GM23248 (cell line): ENCODE results near the gene CACHD1. TPM values are rescaled to one million over a fixed set of nuclear protein-coding genes. Genes with fewer than 3 reads are reported as not detected.

ENCODE experiments used
- DNase-seq: peaks from one replicate; pipeline ENCODE4 v3.0.0-alpha.2; 2015
- H2AFZ ChIP-seq: fragments of 200-600 bp; sonication (generic); 2 replicates; pipeline ENCODE4 v1.6.1; 2016; ENCODE audit warnings: antibody characterized with exemption
- H3F3A ChIP-seq: fragments of 200-600 bp; sonication (generic); 2 replicates; pipeline ENCODE4 v1.6.1; 2016; ENCODE audit warnings: mild to moderate bottlenecking, antibody characterized with exemption, mixed run types; ENCODE audit not compliant: insufficient read depth
- H3K27ac ChIP-seq: fragments of 200-600 bp; sonication (generic); 2 replicates; pipeline ENCODE4 v1.5.1; 2016; ENCODE audit warnings: mild to moderate bottlenecking
- H3K27me3 ChIP-seq: fragments of 200-600 bp; sonication (generic); replicated peaks from 2 replicates; pipeline ENCODE4 v1.6.1; 2016; ENCODE audit warnings: mild to moderate bottlenecking; ENCODE audit not compliant: insufficient read depth
- H3K36me3 ChIP-seq: fragments of 200-600 bp; sonication (generic); 2 replicates; pipeline ENCODE4 v1.6.1; 2016; ENCODE audit warnings: low read depth, mild to moderate bottlenecking
- H3K4me1 ChIP-seq: fragments of 200-600 bp; sonication (generic); 2 replicates; pipeline ENCODE4 v1.6.1; 2016; ENCODE audit warnings: mild to moderate bottlenecking; ENCODE audit not compliant: insufficient read depth
- H3K4me2 ChIP-seq: fragments of 200-600 bp; sonication (generic); one replicate; pipeline ENCODE4 v1.6.1; 2016; ENCODE audit warnings: mild to moderate bottlenecking; ENCODE audit not compliant: unreplicated experiment
- H3K4me3 ChIP-seq: fragments of 200-600 bp; sonication (generic); 2 replicates; pipeline ENCODE4 v1.5.1; 2016; ENCODE audit warnings: mild to moderate bottlenecking
- H3K79me2 ChIP-seq: fragments of 200-600 bp; sonication (generic); 2 replicates; pipeline ENCODE4 v1.6.1; 2016; ENCODE audit warnings: mild to moderate bottlenecking; ENCODE audit not compliant: insufficient read depth
- H3K9ac ChIP-seq: fragments of 200-600 bp; sonication (generic); 2 replicates; pipeline ENCODE4 v1.6.1; 2016; ENCODE audit warnings: mild to moderate bottlenecking
- H3K9me2 ChIP-seq: fragments of 200-600 bp; sonication (generic); 2 replicates; pipeline ENCODE4 v1.6.1; 2016; ENCODE audit warnings: mixed run types, mild to moderate bottlenecking, moderate library complexity; ENCODE audit not compliant: insufficient read depth
- H3K9me3 ChIP-seq: fragments of 200-600 bp; sonication (generic); one replicate; pipeline ENCODE4 v1.6.1; 2017; ENCODE audit warnings: low read depth
- H4K20me1 ChIP-seq: fragments of 200-600 bp; sonication (generic); 2 replicates; pipeline ENCODE4 v1.6.0; 2016; ENCODE audit not compliant: insufficient read depth
- EZH2 ChIP-seq: fragments of 200-600 bp; sonication (generic); IDR thresholded peaks from 2 replicates; pipeline ENCODE4 v1.6.1; 2018; ENCODE audit warnings: antibody characterized with exemption, mild to moderate bottlenecking; ENCODE audit not compliant: insufficient read depth, poor library complexity, severe bottlenecking
- EZH2phosphoT487 ChIP-seq: fragments of 200-600 bp; sonication (generic); IDR thresholded peaks from 2 replicates; pipeline ENCODE4 v1.6.1; 2018; ENCODE audit warnings: antibody characterized with exemption, moderate library complexity, mild to moderate bottlenecking, low read depth; ENCODE audit not compliant: insufficient read depth
- WGBS, 2 experiments: methylation state at CpG; one replicate each; pipeline ENCODE4 v1.1.6; 2015 to 2017; ENCODE audit warnings: low lambda C conversion rate in 2 of 2, low coverage in 1 of 2; ENCODE audit errors: missing lambda C conversion rate in 2 of 2; 5-methylcytosine and 5-hydroxymethylcytosine counted together
- in situ Hi-C: fragments of 300-500 bp; cut with MboI; formaldehyde crosslinking; loops from 2 replicates; pipeline ENCODE4 v1.15.0; 2020
- polyA plus RNA-seq: library from polyadenylated mRNA; unstranded; fragments of >200 nt; fragmentation: Nextera tagmentation; extraction: Ambion mirVana; gene quantifications from 2 replicates; pipeline ENCODE4 v1.2.1, GENCODE V29; 2016
- total RNA-seq: library from RNA; depleted of rRNA; stranded (reverse); fragments of >200 nt; shearing (Covaris generic); gene quantifications from 2 replicates; pipeline ENCODE4 v1.2.3, GENCODE V29; 2014

Gene CACHD1
- total and polyA plus RNA-seq, 2 experiments from 2014 or later, result 1.9 to 9.3 TPM

DNA sequence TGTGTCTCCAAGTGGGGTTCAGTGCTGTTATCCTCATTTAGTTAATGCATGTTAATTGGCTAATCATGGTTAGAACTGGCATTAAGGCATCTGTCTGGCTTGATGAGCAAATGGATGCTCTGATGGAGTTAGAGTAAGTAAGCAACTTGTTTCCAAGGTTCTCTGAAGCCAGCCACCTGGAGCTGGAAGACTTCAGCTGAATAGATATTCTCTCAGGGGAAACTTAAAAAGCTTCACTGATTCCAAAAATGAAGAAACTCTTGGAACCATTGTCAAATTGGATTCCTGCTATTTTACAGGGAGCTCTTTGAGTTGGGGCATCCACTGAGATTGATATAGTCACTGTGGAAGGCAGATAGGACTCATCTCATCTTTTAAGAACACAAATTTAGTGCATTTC is 118.9 kb downstream of the CACHD1 start:
- in situ Hi-C loops, result no loop called here
- no peaks in the 10 kb centered on the region for H3K9me3 ChIP-seq
- no peak overlapping the region for H3K4me3 ChIP-seq
- H4K20me1 ChIP-seq, result no peaks in the 10 kb centered on the region; the same call in 1 of the 2 replicates
- no peak overlapping the region for H3K4me2 ChIP-seq
- no peaks in the 10 kb centered on the region for H3K9me2 ChIP-seq
- no peaks in the 10 kb centered on the region for H3K4me1 ChIP-seq
- H2AFZ ChIP-seq, result no peak overlapping the region
- no peak overlapping the region for H3K9ac ChIP-seq
- no peak overlapping the region for H3K27ac ChIP-seq
- no peak for TF ChIP-seq EZH2phosphoT487
- no peak for TF ChIP-seq EZH2
- H3K36me3 ChIP-seq, result no peaks in the 10 kb centered on the region
- no peaks in the 10 kb centered on the region for H3K27me3 ChIP-seq
- H3K79me2 ChIP-seq, result no peaks in the 10 kb centered on the region
- no peak for DNase-seq
- no peaks in the 10 kb centered on the region for H3F3A ChIP-seq

DNA sequence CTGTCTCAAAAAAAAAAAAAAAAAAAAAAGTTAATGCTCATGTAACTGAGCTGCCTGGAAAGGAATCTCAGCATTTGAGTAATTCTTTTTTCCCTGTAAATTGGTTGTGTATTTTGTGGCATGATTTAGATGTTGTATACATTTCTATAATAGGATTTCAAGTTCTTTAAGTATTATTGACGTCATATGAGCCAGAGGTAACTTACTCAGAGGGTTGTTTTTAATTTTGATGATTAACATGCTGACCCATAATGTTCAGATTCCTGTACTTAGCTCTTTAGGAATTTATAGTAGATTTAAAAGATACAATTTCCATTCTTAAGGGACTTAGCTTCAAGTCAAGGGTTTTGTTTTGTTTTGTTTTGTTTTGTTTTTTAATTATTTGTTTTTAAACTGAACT is 120.4 kb downstream of the CACHD1 start:
- Histone ChIP-seq H3K27me3 (no peaks in the 10 kb centered on the region), H4K20me1 (no peaks in the 10 kb centered on the region; the same call in 1 of the 2 replicates), H3K4me2 (no peak overlapping the region), H3K9me2 (no peaks in the 10 kb centered on the region), H3F3A (no peaks in the 10 kb centered on the region), H3K27ac (no peak overlapping the region), H3K4me3 (no peak overlapping the region), H3K9me3 (no peaks in the 10 kb centered on the region), H3K79me2 (no peaks in the 10 kb centered on the region), H3K4me1 (no peaks in the 10 kb centered on the region), H2AFZ (no peak overlapping the region), H3K9ac (no peak overlapping the region), H3K36me3 (no peaks in the 10 kb centered on the region)
- TF ChIP-seq EZH2phosphoT487 (no peak), EZH2 (no peak)
- WGBS, 2 experiments, result 41 to 54% methylated on average over 1 of the region's 1 CpG
- peak; percentile 23 for DNase-seq
- in situ Hi-C loops, result no loop called here

DNA sequence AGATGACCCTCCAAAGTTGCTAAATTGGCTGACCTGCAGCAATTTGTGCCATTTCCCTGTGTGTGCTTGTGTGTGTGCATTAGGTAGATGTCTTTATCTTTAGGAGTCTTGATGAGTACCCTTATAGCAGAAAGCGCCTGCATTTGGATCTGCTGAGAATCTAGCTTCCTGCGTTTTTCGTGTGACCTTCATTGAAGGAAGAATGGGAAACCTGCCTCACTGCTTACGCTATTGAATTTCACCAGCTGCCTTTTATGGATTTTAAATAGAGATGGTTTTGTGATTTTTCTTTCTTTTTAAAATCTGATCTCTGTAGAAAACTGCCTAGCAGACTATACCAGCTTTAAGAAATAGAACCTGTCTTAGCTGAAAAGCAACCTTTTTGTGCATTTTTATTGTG is 124.5 kb downstream of the CACHD1 start:
- H3K9ac ChIP-seq, result no peak overlapping the region
- TF ChIP-seq EZH2, result no peak
- no peak for TF ChIP-seq EZH2phosphoT487
- no peak overlapping the region for H3K4me2 ChIP-seq
- no peaks in the 10 kb centered on the region; the same call in 1 of the 2 replicates for H4K20me1 ChIP-seq
- WGBS, 2 experiments, result 98% methylated on average over 4 of the region's 4 CpGs
- in situ Hi-C loops, result no loop called here
- H3K27me3 ChIP-seq, result no peaks in the 10 kb centered on the region
- H3K79me2 ChIP-seq, result no peaks in the 10 kb centered on the region
- no peak overlapping the region for H3K27ac ChIP-seq
- H3K4me1 ChIP-seq, result peaks cover 26% of the 10 kb centered on the region
- H3F3A ChIP-seq, result peaks cover 10% of the 10 kb centered on the region
- no peak overlapping the region for H3K4me3 ChIP-seq
- no peaks in the 10 kb centered on the region for H3K9me2 ChIP-seq
- no peaks in the 10 kb centered on the region for H3K36me3 ChIP-seq
- DNase-seq, result no peak
- no peak overlapping the region for H2AFZ ChIP-seq
- no peaks in the 10 kb centered on the region for H3K9me3 ChIP-seq

DNA sequence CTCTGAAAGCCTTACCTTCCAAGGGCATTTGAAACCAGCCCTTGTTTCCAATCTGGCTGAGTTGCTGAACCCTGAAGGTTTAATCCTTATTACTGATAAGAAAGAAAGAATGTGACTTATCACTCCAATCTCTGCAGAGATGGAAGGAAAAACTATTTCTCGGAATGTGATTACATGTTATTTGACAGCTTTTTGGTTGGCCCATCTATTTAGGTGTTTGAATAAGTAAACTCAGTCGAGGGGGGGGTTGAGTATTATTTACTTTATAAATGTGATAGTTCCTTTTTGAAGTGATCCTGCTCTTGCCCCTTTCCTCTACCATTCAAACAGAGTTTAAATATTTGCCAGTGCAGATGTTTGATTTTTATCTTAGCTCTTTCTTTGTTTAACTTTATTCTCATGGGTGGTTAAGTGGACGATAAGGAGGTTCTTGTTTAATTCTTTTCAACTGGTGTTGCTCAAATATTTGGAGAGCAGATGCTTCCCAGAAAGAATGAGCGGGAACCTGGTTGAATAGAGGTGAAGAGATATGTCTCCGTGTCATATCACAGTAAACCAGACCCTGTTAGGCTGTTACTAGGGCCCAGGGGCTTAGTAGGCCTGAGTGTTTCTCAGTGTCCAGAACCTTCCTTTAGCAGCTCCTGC is 126.1 kb downstream of the CACHD1 start:
- TF ChIP-seq EZH2phosphoT487 (no peak), EZH2 (no peak)
- in situ Hi-C loops, result no loop called here
- H3K79me2 ChIP-seq, result no peaks in the 10 kb centered on the region
- no peaks in the 10 kb centered on the region for H3K27me3 ChIP-seq
- no peak overlapping the region for H3K4me2 ChIP-seq
- H2AFZ ChIP-seq, result no peak overlapping the region
- no peak overlapping the region for H3K27ac ChIP-seq
- no peaks in the 10 kb centered on the region for H3K36me3 ChIP-seq
- no peaks in the 10 kb centered on the region for H3K9me3 ChIP-seq
- no peaks in the 10 kb centered on the region for H3K9me2 ChIP-seq
- H4K20me1 ChIP-seq, result no peaks in the 10 kb centered on the region; the same call in 1 of the 2 replicates
- H3K4me3 ChIP-seq, result no peak overlapping the region
- H3K9ac ChIP-seq, result no peak overlapping the region
- H3F3A ChIP-seq, result peaks cover 10% of the 10 kb centered on the region
- H3K4me1 ChIP-seq, result peaks cover 26% of the 10 kb centered on the region
- no peak for DNase-seq
- WGBS, 2 experiments, result 89 to 95% methylated on average over 5 of the region's 5 CpGs

DNA sequence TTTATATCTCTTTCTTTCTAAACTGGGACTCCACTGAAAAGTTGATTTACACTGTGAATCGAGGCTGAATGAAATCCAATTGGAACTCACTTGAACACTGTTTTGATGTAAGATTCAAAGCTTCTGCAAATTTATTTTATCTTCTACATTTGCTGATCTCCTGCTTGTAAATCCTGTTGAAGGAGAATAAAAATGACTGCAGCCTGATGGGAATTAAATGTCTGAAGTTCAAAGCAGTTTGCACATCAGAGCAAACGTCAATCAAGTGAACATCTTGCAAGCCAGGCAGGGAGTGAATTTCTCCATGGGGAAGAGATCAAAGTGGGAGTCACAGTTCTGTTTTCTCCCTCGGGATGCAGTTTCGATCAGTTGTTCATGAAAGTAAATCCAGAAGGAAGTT is 127.2 kb downstream of the CACHD1 start:
- no peaks in the 10 kb centered on the region for H3K9me3 ChIP-seq
- H3F3A ChIP-seq, result peaks cover 10% of the 10 kb centered on the region
- H3K27me3 ChIP-seq, result no peaks in the 10 kb centered on the region
- no peak overlapping the region for H3K4me2 ChIP-seq
- peaks cover 26% of the 10 kb centered on the region for H3K4me1 ChIP-seq
- H3K27ac ChIP-seq, result no peak overlapping the region
- no peaks in the 10 kb centered on the region for H4K20me1 ChIP-seq
- no peak for DNase-seq
- 46 to 49% methylated on average over 4 of the region's 4 CpGs for WGBS, 2 experiments
- no peak for TF ChIP-seq EZH2phosphoT487
- TF ChIP-seq EZH2, result no peak
- H3K4me3 ChIP-seq, result no peak overlapping the region
- H3K36me3 ChIP-seq, result no peaks in the 10 kb centered on the region
- in situ Hi-C loops, result no loop called here
- H3K9me2 ChIP-seq, result no peaks in the 10 kb centered on the region
- H3K9ac ChIP-seq, result no peak overlapping the region
- no peaks in the 10 kb centered on the region for H3K79me2 ChIP-seq
- H2AFZ ChIP-seq, result no peak overlapping the region
